ENCODE data around the gene LNX1. TPM values are rescaled to one million over a fixed set of nuclear protein-coding genes. Genes with fewer than 3 reads are reported as not detected.

LNX1 gene
- total and polyA plus RNA-seq, 2 of the 13 experiments (the other 11 are each of a cell fraction or from before 2014, with no cell fraction given) = 0.49 TPM

DNA sequence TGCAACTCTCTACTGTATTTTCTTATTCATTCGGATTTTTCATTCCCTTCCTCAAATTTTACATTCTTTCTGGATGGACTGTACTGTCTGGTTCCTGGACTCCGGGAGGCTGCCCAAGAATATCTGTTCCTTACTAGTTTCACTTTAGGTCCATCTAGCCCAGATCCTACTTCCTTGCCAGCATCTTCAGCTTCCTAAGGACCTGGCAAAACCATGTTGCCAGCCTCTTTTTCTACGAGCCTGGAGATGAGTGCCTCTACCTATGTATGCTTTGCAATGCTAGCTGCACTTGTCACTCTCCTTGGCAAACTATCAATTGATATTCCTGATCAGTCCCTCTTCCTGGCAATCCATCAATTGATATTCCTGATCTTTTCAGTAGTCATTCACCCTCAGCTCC is 5.6 kb upstream of the LNX1 start:
- no peaks in the 10 kb centered on the region for H3K9me3 ChIP-seq (ENCODE audit: low read length)
- no peak overlapping the region for H3K27ac ChIP-seq (ENCODE audit: extremely low read length, insufficient read depth, low read length)
- no peak overlapping the region for H3K4me3 ChIP-seq (replicated peaks in 1 of 3; ENCODE audit: insufficient read depth in 1 of 3, low read depth in 2 of 3, low read length in 3 of 3)
- no peaks in the 10 kb centered on the region for H3K79me2 ChIP-seq (ENCODE audit: insufficient read depth, low read length)
- H3K4me2 ChIP-seq (ENCODE audit: low read depth, low read length) = no peak overlapping the region
- ATAC-seq (no peak), FAIRE-seq (no peak), DNase-seq (ENCODE audit: low spot score) (no peak)
- no peaks in the 10 kb centered on the region for H3K36me3 ChIP-seq (replicated peaks in 1 of 2; ENCODE audit: control insufficient read depth in 1 of 2, insufficient read depth in 2 of 2, low read length in 2 of 2)
- no peak for TF ChIP-seq ZNF143 (CRISPR knock-in tag; IDR thresholded peaks at IDR 0.05)
- no peak for TF ChIP-seq ATF1 (CRISPR knock-in tag; IDR thresholded peaks at IDR 0.05)
- no peak for TF ChIP-seq TMF1 (CRISPR knock-in tag; IDR thresholded peaks at IDR 0.05; ENCODE audit: low read depth)
- no peak for TF ChIP-seq SALL1 (CRISPR knock-in tag; IDR thresholded peaks at IDR 0.05)
- no peak for TF ChIP-seq ZBTB10 (CRISPR knock-in tag; IDR thresholded peaks at IDR 0.05; ENCODE audit: borderline replicate concordance)
- no peak overlapping the region for H3K9ac ChIP-seq (ENCODE audit: insufficient read depth, low read depth, low read length)
- H3K4me1 ChIP-seq (ENCODE audit: insufficient read depth, low read length) = peaks cover 13% of the 10 kb centered on the region
- no peak overlapping the region for H2AFZ ChIP-seq (ENCODE audit: low read length)
- no TSS peak for BruUV-seq (replicated peaks)
- intact Hi-C loops (cut with micrococcal nuclease; ENCODE audit: unreplicated experiment) = no loop called here
- POLR2A ChIA-PET = no interaction called here
- CTCF ChIA-PET (ENCODE audit: low intra/inter-chr PET ratio, low total read pairs) = no interaction called here
- H4K20me1 ChIP-seq (ENCODE audit: insufficient read depth, low read length) = no peaks in the 10 kb centered on the region
- in situ Hi-C loops (cut with HindIII; ENCODE audit: extremely low pct_ligation_motif_present, low pct_unique_long_range_greater_than_20kb) = no loop called here
- no peaks in the 10 kb centered on the region; a peak in 1 of 5 replicates for H3K27me3 ChIP-seq (ENCODE audit: control insufficient read depth in 1 of 2, insufficient read depth in 2 of 2, low read length in 2 of 2)
- 2% methylated on average over 3 of the region's 3 CpGs for WGBS (ENCODE audit: low lambda C conversion rate)

- in situ Hi-C loops (cut with HindIII; ENCODE audit: extremely low pct_ligation_motif_present, low pct_unique_long_range_greater_than_20kb) = no loop called here
- Histone ChIP-seq H3K27ac (ENCODE audit: extremely low read length, insufficient read depth, low read length) (no peak overlapping the region), H3K4me2 (ENCODE audit: low read depth, low read length) (no peak overlapping the region), H3K4me1 (ENCODE audit: insufficient read depth, low read length) (peaks cover 24% of the 10 kb centered on the region), H3K79me2 (ENCODE audit: insufficient read depth, low read length) (no peaks in the 10 kb centered on the region), H3K27me3 (ENCODE audit: control insufficient read depth in 1 of 2, insufficient read depth in 2 of 2, low read length in 2 of 2) (no peaks in the 10 kb centered on the region; a peak in 1 of 5 replicates), H3K9ac (ENCODE audit: insufficient read depth, low read depth, low read length) (no peak overlapping the region), H4K20me1 (ENCODE audit: insufficient read depth, low read length) (no peaks in the 10 kb centered on the region), H2AFZ (ENCODE audit: low read length) (no peak overlapping the region), H3K36me3 (replicated peaks in 1 of 2; ENCODE audit: control insufficient read depth in 1 of 2, insufficient read depth in 2 of 2, low read length in 2 of 2) (no peaks in the 10 kb centered on the region), H3K4me3 (replicated peaks in 1 of 3; ENCODE audit: insufficient read depth in 1 of 3, low read depth in 2 of 3, low read length in 3 of 3) (no peak overlapping the region), H3K9me3 (ENCODE audit: low read length) (no peaks in the 10 kb centered on the region)
- intact Hi-C loops (cut with micrococcal nuclease; ENCODE audit: unreplicated experiment) = no loop called here
- no peak for FAIRE-seq
- ATAC-seq = no peak
- DNase-seq (ENCODE audit: low spot score) = no peak
- no TSS peak for BruUV-seq (replicated peaks)
- POLR2A ChIA-PET = no interaction called here
- WGBS (ENCODE audit: low lambda C conversion rate) = 0% methylated on average over 2 of the region's 2 CpGs
- CTCF ChIA-PET (ENCODE audit: low intra/inter-chr PET ratio, low total read pairs) = no interaction called here
- TF ChIP-seq, protein P1, sequence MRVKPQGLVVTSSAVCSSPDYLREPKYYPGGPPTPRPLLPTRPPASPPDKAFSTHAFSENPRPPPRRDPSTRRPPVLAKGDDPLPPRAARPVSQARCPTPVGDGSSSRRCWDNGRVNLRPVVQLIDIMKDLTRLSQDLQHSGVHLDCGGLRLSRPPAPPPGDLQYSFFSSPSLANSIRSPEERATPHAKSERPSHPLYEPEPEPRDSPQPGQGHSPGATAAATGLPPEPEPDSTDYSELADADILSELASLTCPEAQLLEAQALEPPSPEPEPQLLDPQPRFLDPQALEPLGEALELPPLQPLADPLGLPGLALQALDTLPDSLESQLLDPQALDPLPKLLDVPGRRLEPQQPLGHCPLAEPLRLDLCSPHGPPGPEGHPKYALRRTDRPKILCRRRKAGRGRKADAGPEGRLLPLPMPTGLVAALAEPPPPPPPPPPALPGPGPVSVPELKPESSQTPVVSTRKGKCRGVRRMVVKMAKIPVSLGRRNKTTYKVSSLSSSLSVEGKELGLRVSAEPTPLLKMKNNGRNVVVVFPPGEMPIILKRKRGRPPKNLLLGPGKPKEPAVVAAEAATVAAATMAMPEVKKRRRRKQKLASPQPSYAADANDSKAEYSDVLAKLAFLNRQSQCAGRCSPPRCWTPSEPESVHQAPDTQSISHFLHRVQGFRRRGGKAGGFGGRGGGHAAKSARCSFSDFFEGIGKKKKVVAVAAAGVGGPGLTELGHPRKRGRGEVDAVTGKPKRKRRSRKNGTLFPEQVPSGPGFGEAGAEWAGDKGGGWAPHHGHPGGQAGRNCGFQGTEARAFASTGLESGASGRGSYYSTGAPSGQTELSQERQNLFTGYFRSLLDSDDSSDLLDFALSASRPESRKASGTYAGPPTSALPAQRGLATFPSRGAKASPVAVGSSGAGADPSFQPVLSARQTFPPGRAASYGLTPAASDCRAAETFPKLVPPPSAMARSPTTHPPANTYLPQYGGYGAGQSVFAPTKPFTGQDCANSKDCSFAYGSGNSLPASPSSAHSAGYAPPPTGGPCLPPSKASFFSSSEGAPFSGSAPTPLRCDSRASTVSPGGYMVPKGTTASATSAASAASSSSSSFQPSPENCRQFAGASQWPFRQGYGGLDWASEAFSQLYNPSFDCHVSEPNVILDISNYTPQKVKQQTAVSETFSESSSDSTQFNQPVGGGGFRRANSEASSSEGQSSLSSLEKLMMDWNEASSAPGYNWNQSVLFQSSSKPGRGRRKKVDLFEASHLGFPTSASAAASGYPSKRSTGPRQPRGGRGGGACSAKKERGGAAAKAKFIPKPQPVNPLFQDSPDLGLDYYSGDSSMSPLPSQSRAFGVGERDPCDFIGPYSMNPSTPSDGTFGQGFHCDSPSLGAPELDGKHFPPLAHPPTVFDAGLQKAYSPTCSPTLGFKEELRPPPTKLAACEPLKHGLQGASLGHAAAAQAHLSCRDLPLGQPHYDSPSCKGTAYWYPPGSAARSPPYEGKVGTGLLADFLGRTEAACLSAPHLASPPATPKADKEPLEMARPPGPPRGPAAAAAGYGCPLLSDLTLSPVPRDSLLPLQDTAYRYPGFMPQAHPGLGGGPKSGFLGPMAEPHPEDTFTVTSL (CRISPR knock-in tag; IDR thresholded peaks at IDR 0.05; ENCODE audit: borderline replicate concordance) = no peak
- TF ChIP-seq NRL (CRISPR knock-in tag; IDR thresholded peaks at IDR 0.05; ENCODE audit: borderline replicate concordance) (no peak), TOPORS (CRISPR knock-in tag; IDR thresholded peaks at IDR 0.05) (no peak), TAF15 (IDR thresholded peaks at IDR 0.05; ENCODE audit: low read depth, low read length, poor library complexity, severe bottlenecking) (no peak), SNAI1 (CRISPR knock-in tag; IDR thresholded peaks at IDR 0.05; ENCODE audit: borderline replicate concordance) (no peak), MIER3 (CRISPR knock-in tag; IDR thresholded peaks at IDR 0.05; ENCODE audit: borderline replicate concordance) (no peak), KLF9 (CRISPR knock-in tag; IDR thresholded peaks at IDR 0.05; ENCODE audit: low read depth) (no peak)
These were observed 4.5 kb upstream of the LNX1 start for GRCh38 chr4:53595834-53596233.

Data from HepG2 (cell line).